ENCODE measurements around the gene LARGE1.

Gene LARGE1

GRCh38 chr22:33897448-33897835 is 22.8 kb downstream of the LARGE1 start:
- TF ChIP-seq CTCF (IDR thresholded peaks at IDR 0.05; ENCODE audit: insufficient read depth, low read length): no peak
- TF ChIP-seq REST (IDR thresholded peaks at IDR 0.05; ENCODE audit: insufficient replicate concordance, low read depth): no peak
- no peak for TF ChIP-seq GABPA (IDR thresholded peaks at IDR 0.05; ENCODE audit: low read depth)
- TF ChIP-seq POLR2AphosphoS5 (IDR thresholded peaks at IDR 0.05; ENCODE audit: low read depth): no peak
- TF ChIP-seq SPI1 (IDR thresholded peaks at IDR 0.05; ENCODE audit: borderline replicate concordance, low read depth): no peak
- Histone ChIP-seq H3K27ac (replicated peaks) (no peak overlapping the region), H3K27me3 (ENCODE audit: insufficient read depth, poor library complexity, severe bottlenecking) (no peaks in the 10 kb centered on the region), H3K4me3 (replicated peaks; ENCODE audit: insufficient read depth, low read length) (no peak overlapping the region)
- DNase-seq (ENCODE audit: low read depth in 1 of 2, low spot score in 1 of 2): no peak

GRCh38 chr22:33896575-33897447 is 23.5 kb downstream of the LARGE1 start:
- Histone ChIP-seq H3K4me3 (replicated peaks; ENCODE audit: insufficient read depth, low read length) (no peak overlapping the region), H3K27ac (replicated peaks) (no peak overlapping the region), H3K27me3 (ENCODE audit: insufficient read depth, poor library complexity, severe bottlenecking) (no peaks in the 10 kb centered on the region)
- DNase-seq (ENCODE audit: low read depth in 1 of 2, low spot score in 1 of 2): no peak
- TF ChIP-seq SPI1 (IDR thresholded peaks at IDR 0.05; ENCODE audit: borderline replicate concordance, low read depth) (no peak), GABPA (IDR thresholded peaks at IDR 0.05; ENCODE audit: low read depth) (no peak), REST (IDR thresholded peaks at IDR 0.05; ENCODE audit: insufficient replicate concordance, low read depth) (no peak), POLR2AphosphoS5 (IDR thresholded peaks at IDR 0.05; ENCODE audit: low read depth) (no peak), CTCF (IDR thresholded peaks at IDR 0.05; ENCODE audit: insufficient read depth, low read length) (no peak)

GRCh38 chr22:33896154-33896553 is 24.1 kb downstream of the LARGE1 start:
- H3K27me3 ChIP-seq (ENCODE audit: insufficient read depth, poor library complexity, severe bottlenecking): no peaks in the 10 kb centered on the region
- no peak overlapping the region for H3K27ac ChIP-seq (replicated peaks)
- no peak overlapping the region for H3K4me3 ChIP-seq (replicated peaks; ENCODE audit: insufficient read depth, low read length)
- TF ChIP-seq SPI1 (IDR thresholded peaks at IDR 0.05; ENCODE audit: borderline replicate concordance, low read depth) (no peak), CTCF (IDR thresholded peaks at IDR 0.05; ENCODE audit: insufficient read depth, low read length) (no peak), POLR2AphosphoS5 (IDR thresholded peaks at IDR 0.05; ENCODE audit: low read depth) (no peak), GABPA (IDR thresholded peaks at IDR 0.05; ENCODE audit: low read depth) (no peak), REST (IDR thresholded peaks at IDR 0.05; ENCODE audit: insufficient replicate concordance, low read depth) (no peak)
- no peak for DNase-seq (ENCODE audit: low read depth in 1 of 2, low spot score in 1 of 2)
